ENCODE data around the gene ZMIZ1. TPM values are rescaled to one million over a fixed set of nuclear protein-coding genes. Genes with fewer than 3 reads are reported as not detected.

Gene ZMIZ1
- total RNA-seq, 1 experiment from 2014 or later: 11.5 TPM

DNA sequence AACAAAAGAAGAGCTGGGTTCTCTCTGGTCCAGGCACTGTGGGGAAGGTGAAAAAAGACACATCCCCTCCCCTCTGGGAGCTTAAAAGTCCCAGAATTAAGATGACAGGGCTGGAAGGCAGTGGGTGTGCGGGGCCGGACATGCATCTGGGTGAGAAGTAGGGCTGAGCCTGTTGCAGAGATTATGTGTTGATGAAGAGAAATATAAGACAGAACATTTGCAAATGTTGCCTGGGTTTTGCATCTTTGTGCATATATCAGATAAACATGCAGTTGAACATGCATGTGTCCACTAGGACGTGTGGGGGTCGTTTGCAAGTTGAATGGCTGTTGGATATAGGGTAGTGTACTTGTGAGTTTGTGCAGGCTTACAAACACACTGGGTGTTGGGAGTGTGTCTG, 184.2 kb downstream of the ZMIZ1 start:
- Histone ChIP-seq H3K9me3 (replicated peaks) (no peaks in the 10 kb centered on the region), H3K4me1 (no peaks in the 10 kb centered on the region), H3K27me3 (no peaks in the 10 kb centered on the region), H3K27ac (no peak overlapping the region), H3K4me3 (no peak overlapping the region), H3K36me3 (peaks cover 2% of the 10 kb centered on the region; the same call in 1 of the 2 replicates)
- no peak for DNase-seq

DNA sequence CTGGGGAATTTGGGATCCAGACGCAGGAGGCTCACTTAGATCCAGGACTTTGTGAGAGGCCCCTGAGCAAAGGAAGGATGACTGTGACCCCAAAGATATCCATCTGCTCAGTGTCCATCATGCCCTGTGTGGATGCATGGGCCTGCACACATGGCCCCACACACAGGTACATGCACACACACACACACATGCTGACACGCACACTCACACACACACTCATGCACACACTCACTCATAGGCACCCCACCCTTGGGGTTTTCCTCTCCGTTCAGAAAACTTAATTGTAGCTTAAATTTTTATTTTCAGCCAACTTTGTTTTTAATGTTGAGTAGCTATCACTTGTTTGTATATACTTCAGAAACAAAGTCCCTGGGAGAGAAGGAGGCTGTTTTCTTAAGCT, 184.9 kb downstream of the ZMIZ1 start:
- Histone ChIP-seq H3K27ac (no peak overlapping the region), H3K4me3 (no peak overlapping the region), H3K36me3 (peaks cover 2% of the 10 kb centered on the region; the same call in 1 of the 2 replicates), H3K9me3 (replicated peaks) (no peaks in the 10 kb centered on the region), H3K27me3 (no peaks in the 10 kb centered on the region), H3K4me1 (no peaks in the 10 kb centered on the region)
- DNase-seq: no peak

DNA sequence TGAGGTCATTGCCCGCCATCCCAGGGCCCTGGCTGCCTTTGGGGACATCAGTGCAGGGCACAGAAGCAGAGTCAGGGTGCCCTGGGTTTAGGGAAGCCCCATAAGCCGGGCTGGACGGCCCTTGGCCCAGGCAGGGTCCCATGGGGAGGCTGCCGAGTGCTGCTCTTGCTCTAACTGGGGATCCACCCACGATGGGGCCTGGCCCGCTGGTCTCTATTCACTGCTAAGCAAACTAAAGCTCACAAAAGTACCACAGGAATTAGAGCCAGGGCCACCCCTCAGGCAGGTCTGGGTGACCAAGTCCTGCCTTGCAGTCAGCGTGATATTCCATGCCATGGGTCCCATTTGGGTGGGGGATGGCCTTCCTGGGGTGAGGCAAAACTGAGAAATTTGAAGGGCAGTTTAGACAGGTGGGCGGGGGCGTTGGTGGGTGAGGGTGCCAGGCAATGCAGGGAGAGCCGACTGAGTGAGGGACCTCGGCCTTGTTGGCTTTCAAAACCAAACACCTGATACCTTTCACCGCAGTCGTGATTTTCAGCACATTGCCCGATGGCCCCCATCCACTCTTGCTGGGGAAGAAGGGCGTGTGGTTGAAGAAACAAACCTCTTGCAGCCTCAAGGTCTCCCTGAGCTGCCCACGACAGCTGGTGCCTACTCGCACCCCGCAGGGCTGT, 185.7 kb downstream of the ZMIZ1 start:
- Histone ChIP-seq H3K4me1 (no peaks in the 10 kb centered on the region), H3K9me3 (replicated peaks) (no peaks in the 10 kb centered on the region), H3K4me3 (no peak overlapping the region), H3K27ac (no peak overlapping the region), H3K36me3 (peaks cover 2% of the 10 kb centered on the region; the same call in 1 of the 2 replicates), H3K27me3 (no peaks in the 10 kb centered on the region)
- no peak for DNase-seq

DNA sequence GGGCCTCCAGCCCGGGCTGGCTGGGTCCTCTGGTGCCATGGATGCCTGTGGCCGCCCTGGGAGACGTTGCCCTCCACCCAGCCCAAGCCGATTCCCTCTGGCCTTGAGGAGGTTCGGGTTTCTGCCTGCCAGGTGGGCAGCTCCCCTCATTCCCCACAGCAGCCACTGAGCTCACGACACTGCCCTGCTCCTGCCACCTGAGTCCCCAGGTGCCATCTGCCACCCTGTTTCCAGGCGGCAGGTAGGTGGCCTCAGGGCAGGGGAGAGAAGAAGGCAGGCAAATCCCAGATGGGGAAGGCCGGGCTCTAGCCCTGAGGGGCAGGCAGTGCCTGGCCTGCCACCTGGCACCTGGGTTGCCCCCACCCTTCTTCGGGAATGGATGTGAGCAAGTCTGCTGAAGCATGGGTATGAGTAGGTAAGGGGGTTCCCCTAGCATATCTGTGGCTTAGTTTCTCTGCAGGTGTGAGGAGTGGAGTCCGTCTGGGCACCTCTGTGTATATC, 186.3 kb downstream of the ZMIZ1 start:
- H3K4me1 ChIP-seq: no peaks in the 10 kb centered on the region
- H3K9me3 ChIP-seq (replicated peaks): no peaks in the 10 kb centered on the region
- DNase-seq: no peak
- H3K36me3 ChIP-seq: peaks cover 2% of the 10 kb centered on the region; the same call in 1 of the 2 replicates
- H3K27me3 ChIP-seq: no peaks in the 10 kb centered on the region
- H3K4me3 ChIP-seq: no peak overlapping the region
- no peak overlapping the region for H3K27ac ChIP-seq

DNA sequence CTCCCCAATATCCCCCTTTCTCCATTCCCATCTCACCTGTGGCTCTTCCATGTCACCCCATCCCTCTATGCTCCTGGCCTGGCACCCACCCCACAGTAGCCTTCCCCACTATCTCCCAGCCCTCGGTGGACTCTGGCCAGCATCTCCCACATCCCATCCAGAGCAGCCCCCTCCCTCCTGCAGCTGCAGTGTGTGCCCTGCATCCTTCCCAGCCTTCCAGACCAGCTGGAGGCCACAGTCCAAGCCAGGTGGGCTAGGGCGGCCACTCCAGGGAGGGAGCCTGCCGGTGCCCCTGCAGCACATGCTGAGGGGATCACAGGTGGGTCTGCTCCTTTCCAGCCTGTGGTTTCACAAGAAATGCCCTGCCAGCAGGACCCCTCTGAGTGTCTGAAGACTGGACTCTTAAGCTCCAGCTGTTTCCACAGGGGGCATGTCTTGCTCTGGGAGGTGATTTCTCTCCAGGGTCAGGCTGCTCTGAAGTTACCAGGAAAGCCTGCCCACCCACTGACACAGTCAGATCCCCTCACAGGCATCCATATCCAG, 187.6 kb downstream of the ZMIZ1 start:
- H3K36me3 ChIP-seq: peaks cover 2% of the 10 kb centered on the region; the same call in 1 of the 2 replicates
- no peak overlapping the region for H3K4me3 ChIP-seq
- H3K27ac ChIP-seq: no peak overlapping the region
- no peak for DNase-seq
- H3K27me3 ChIP-seq: no peaks in the 10 kb centered on the region
- H3K4me1 ChIP-seq: peaks cover 7% of the 10 kb centered on the region; the same call in 1 of the 2 replicates
- no peaks in the 10 kb centered on the region for H3K9me3 ChIP-seq (replicated peaks)

DNA sequence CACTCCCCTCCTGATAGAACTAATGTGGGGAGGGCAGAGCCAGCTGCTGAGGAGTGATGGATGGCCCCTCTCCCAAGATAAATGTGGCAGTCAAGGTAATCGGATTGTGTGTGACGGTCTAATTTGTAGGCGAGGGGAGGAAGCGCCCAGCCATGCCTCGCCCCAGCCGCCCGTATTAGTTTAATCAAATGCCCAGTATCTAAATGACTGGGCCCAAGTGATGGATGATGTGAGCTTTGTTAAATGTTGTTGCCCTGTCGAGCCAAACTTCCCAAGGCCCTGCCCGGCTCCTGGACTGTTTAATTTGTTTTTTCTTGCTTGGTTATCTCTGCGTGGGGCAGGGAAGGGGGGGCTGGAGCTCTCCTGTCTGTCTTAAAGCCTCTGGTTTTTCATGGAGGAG, 190.1 kb downstream of the ZMIZ1 start:
- DNase-seq: no peak
- Histone ChIP-seq H3K27me3 (no peaks in the 10 kb centered on the region), H3K27ac (no peak overlapping the region), H3K4me3 (no peak overlapping the region), H3K9me3 (replicated peaks) (no peaks in the 10 kb centered on the region), H3K36me3 (peaks cover 6% of the 10 kb centered on the region), H3K4me1 (peaks cover 7% of the 10 kb centered on the region; the same call in 1 of the 2 replicates)

DNA sequence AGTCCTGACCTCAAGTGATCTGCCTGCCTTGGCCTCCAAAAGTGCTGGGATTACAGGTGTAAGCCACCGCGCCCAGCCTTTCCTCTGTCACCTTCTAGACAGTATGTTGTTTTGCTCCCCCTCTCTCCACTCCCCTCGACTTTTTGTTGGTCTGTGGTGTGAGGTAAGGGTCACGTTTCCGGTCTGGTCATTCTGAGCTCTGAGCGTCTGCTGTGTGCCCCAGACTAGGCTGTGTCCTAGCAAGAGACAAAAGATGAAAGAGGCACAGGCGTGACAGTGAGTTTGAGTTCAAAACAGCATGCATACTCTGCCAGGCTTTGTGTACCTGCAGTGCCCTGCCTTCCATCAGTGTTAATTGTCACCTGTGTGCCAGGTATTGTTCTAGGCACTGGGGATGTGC, 191.1 kb downstream of the ZMIZ1 start:
- Histone ChIP-seq H3K9me3 (replicated peaks) (no peaks in the 10 kb centered on the region), H3K27me3 (no peaks in the 10 kb centered on the region), H3K4me3 (no peak overlapping the region), H3K27ac (no peak overlapping the region), H3K36me3 (peaks cover 6% of the 10 kb centered on the region), H3K4me1 (peaks cover 7% of the 10 kb centered on the region; the same call in 1 of the 2 replicates)
- no peak for DNase-seq

DNA sequence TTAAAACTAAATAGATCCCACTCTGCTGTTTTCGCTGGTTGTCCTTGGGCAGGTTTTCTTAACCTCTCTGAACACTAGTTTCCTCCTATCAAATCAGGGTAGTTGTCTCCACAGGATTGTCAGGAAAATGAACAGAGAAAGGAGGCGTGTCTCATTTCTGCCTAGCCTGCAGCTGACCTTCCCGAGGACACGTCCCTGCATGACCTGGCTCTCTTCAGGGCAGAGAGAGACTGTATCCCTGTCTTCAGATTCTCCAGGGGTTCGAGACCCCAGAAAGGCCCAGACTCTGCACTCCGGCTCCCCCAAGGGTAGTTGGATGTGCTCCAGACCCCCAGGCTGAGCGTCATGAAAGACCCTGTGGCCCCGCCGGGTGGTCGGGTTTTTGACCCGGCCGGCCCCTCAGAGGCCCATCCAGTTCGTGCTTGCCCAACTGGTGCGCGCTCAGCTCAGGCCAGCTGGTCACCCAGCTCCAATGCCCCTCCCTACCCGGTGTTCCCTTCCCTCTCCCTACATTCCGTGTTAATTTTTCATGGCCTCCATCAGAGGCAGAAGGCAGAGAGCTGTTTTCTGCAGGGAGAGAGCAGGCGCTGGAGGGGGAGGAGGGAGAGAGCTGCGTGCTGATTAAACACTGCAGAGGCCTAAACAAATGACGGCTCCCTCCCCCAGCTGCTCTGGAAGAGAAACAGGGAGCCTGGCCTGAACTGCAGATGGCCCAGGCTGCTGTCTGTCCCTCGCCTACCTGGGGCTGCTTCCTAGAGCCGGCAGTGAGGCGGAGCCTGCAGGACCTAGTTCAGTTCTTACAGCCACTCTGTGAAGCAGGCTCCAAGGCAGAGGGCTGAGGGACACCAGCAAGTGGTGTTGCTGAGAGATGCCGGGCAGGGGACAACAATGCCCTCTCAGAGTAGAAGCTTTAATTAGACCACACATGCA, 192.3 kb downstream of the ZMIZ1 start:
- H3K27ac ChIP-seq: peak overlapping the region; percentile 14; the same call in 1 of the 2 replicates

DNA sequence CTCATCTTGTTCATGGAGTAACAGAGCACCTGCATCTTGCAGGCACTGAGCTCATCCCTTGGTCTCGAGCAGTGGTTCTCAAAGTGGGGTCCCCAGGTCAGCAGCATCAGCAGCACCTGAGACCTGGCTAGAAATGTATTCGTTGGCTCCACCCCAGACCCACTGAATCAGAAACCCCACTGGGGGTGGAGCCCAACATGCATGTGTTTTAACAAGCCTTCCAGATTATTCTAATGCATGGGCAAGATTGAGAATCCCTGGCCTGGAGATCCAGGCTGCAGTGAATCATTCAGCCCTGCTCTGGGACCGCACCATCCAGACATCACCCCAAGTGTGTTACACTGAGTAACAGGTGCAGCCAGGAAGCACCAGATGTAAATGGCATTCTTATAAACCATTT, 193.4 kb downstream of the ZMIZ1 start:
- no peak for DNase-seq
- peaks cover 5% of the 10 kb centered on the region; the same call in 1 of the 2 replicates for H3K36me3 ChIP-seq
- H3K9me3 ChIP-seq (replicated peaks): no peaks in the 10 kb centered on the region
- H3K27ac ChIP-seq: no peak overlapping the region
- no peaks in the 10 kb centered on the region for H3K27me3 ChIP-seq
- H3K4me3 ChIP-seq: no peak overlapping the region
- peaks cover 7% of the 10 kb centered on the region; the same call in 1 of the 2 replicates for H3K4me1 ChIP-seq

More for the DNA sequence above, 192.3 kb downstream of the ZMIZ1 start:
- Histone ChIP-seq H3K27me3 (no peaks in the 10 kb centered on the region), H3K36me3 (peaks cover 6% of the 10 kb centered on the region), H3K9me3 (replicated peaks) (no peaks in the 10 kb centered on the region), H3K4me1 (peaks cover 7% of the 10 kb centered on the region; the same call in 1 of the 2 replicates), H3K4me3 (no peak overlapping the region)
- peak; percentile 39 to 65 for DNase-seq

DNA sequence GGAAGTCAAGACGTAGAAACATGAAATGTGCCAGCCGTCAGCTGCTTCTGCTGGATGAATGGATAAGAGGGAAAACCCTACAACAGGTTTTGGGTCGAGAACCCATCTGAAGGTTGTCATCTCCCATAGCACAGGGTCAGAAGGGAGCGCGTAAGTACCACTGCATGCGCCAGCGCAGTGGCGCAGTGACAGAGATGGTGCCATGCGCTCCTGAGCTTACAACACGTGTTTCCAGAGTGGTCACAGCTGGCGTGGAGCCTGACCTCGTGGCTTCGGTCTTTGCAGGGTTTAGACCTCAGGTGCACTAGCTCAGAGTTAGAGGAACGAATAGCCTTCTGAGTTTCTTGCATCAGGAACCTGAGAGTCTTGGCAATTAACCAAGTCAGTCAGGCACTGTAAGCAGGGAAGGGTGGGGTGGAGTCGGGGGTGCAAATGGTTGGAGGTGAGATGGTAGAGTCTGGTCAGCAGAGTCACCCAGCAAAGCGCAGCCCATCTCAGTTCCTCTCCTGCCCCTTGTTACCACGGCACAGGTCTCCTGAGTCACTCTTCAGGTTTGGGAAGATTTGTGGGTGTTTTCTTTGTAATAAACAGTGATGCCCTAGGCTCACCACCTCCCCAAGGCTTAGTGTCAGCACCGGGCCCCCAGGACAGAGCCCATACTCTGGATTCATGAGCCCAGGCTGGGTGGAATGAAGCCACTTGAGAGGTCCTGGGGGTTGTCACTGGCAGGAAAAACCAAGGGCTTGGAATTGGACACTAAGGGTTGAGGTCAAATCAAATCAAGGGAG, 194.4 kb downstream of the ZMIZ1 start:
- Histone ChIP-seq H3K27me3 (no peaks in the 10 kb centered on the region), H3K4me3 (no peak overlapping the region), H3K4me1 (peaks cover 7% of the 10 kb centered on the region; the same call in 1 of the 2 replicates), H3K27ac (no peak overlapping the region), H3K9me3 (replicated peaks) (no peaks in the 10 kb centered on the region), H3K36me3 (peaks cover 5% of the 10 kb centered on the region; the same call in 1 of the 2 replicates)
- no peak for DNase-seq

DNA sequence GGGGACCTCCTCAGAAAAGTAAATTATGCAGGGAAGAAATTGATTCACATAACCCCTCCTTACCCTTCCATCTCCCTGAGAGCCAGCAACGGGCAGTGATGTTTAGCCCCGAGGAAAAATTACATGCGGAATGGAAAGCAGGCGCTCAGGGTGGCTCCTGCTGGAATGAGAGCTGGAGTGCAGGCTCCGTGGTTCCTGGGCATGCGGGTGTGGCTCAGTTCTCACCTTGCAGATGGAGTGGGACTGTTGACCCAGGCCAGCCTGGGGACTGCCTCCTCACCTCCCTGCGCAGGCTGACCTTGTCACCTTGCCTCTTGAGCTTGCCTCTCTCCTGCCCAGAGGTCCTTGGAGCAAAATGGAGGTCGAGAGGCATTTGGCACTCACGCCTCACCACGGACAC, 195.2 kb downstream of the ZMIZ1 start:
- H3K27ac ChIP-seq: no peak overlapping the region
- H3K4me3 ChIP-seq: no peak overlapping the region
- no peak for DNase-seq
- no peaks in the 10 kb centered on the region for H3K9me3 ChIP-seq (replicated peaks)
- no peaks in the 10 kb centered on the region for H3K27me3 ChIP-seq
- peaks cover 7% of the 10 kb centered on the region; the same call in 1 of the 2 replicates for H3K4me1 ChIP-seq
- H3K36me3 ChIP-seq: peaks cover 5% of the 10 kb centered on the region; the same call in 1 of the 2 replicates

DNA sequence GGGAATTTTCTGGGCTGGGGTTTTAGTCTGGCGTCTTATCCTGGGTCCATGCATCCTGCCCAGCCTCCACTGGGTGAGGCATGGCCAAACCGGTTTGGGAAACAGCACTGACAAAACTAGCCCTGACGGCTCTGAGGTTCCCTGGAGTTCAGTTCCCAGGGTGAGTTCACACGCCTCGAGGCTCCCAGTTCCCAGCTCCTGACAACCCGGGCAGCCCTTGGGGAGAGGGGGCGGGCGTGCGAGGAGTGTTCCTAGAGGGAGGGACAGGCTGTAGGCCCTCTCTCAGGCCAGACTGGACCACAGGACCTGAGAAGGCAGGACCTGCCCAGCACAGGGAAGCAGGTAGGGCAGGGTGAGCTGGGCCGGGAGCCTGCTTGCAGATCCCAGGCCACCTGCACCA, 196.2 kb downstream of the ZMIZ1 start:
- Histone ChIP-seq H3K27ac (no peak overlapping the region), H3K9me3 (replicated peaks) (no peaks in the 10 kb centered on the region), H3K27me3 (no peaks in the 10 kb centered on the region), H3K36me3 (peaks cover 5% of the 10 kb centered on the region; the same call in 1 of the 2 replicates), H3K4me3 (no peak overlapping the region), H3K4me1 (peaks cover 7% of the 10 kb centered on the region; the same call in 1 of the 2 replicates)
- no peak for DNase-seq

DNA sequence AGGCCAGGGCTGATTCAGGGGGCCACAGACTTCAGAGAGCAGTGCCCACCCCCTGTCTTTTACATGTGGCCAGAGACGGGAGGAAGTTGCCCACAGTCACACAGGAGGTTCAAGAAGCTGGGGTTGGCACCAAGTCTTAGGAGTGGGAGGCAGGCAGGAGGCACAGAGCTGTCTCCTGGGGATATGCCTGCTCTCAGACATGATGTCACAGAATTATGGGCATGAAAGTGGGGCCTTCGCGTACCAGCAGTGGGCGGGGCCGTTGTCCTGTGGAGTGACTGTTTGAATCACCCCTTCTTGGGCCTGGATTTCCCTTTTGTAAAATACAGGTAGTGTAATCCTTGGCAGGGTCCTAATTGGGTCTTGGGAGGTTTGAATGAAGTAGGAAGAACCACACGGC, 197.3 kb downstream of the ZMIZ1 start:
- H3K36me3 ChIP-seq: peaks cover 5% of the 10 kb centered on the region; the same call in 1 of the 2 replicates
- no peaks in the 10 kb centered on the region for H3K27me3 ChIP-seq
- H3K9me3 ChIP-seq (replicated peaks): no peaks in the 10 kb centered on the region
- H3K27ac ChIP-seq: no peak overlapping the region
- no peak for DNase-seq
- H3K4me1 ChIP-seq: peaks cover under 1% of the 10 kb centered on the region; the same call in 1 of the 2 replicates
- no peak overlapping the region for H3K4me3 ChIP-seq
